GM23338 (cell line): ENCODE data around the gene VMAC.

Source experiments
- JUNB ChIP-seq: IDR thresholded peaks from one replicate; pipeline ENCODE4 v1.6.1; 2016; ENCODE audit warnings: antibody characterized with exemption; ENCODE audit not compliant: unreplicated experiment
- NANOG ChIP-seq: IDR thresholded peaks from 2 replicates; pipeline ENCODE4 v1.6.1; 2016; ENCODE audit warnings: antibody characterized with exemption, borderline replicate concordance
- POLR2AphosphoS5 ChIP-seq: IDR thresholded peaks from 2 replicates; pipeline ENCODE4 v1.6.1; 2016; ENCODE audit warnings: antibody characterized with exemption, low read depth
- TF ChIP-seq, protein P1 (sequence below), 2 experiments: fragments of 200-600 bp in 1 of 2; sonication (generic) in 1 of 2; conservative IDR thresholded peaks; 2 replicates each; pipeline versions ENCODE4 v1.5.1 to v1.6.1; 2016 to 2017; ENCODE audit warnings: antibody characterized with exemption in 2 of 2, low read depth in 2 of 2, mild to moderate bottlenecking in 2 of 2, moderate library complexity in 1 of 2

GRCh38 chr19:5882421-5882968 lies 22.2 kb upstream of the VMAC start:
- TF ChIP-seq POLR2AphosphoS5 (no peak), JUNB (no peak), NANOG (no peak)
- TF ChIP-seq, protein P1, sequence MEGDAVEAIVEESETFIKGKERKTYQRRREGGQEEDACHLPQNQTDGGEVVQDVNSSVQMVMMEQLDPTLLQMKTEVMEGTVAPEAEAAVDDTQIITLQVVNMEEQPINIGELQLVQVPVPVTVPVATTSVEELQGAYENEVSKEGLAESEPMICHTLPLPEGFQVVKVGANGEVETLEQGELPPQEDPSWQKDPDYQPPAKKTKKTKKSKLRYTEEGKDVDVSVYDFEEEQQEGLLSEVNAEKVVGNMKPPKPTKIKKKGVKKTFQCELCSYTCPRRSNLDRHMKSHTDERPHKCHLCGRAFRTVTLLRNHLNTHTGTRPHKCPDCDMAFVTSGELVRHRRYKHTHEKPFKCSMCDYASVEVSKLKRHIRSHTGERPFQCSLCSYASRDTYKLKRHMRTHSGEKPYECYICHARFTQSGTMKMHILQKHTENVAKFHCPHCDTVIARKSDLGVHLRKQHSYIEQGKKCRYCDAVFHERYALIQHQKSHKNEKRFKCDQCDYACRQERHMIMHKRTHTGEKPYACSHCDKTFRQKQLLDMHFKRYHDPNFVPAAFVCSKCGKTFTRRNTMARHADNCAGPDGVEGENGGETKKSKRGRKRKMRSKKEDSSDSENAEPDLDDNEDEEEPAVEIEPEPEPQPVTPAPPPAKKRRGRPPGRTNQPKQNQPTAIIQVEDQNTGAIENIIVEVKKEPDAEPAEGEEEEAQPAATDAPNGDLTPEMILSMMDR (conservative IDR thresholded peaks at IDR 0.05; ENCODE audit: low read depth in 2 of 2) = no peak
